Pons (tissue), 1 donor: ENCODE data around the gene FUT4.
"Not testable (repeated sequence)": the region's sequence is repeated elsewhere in the genome, so short reads cannot be mapped to it uniquely, and the experiment has no call there.

Experiments used
- DNase-seq: peaks from one replicate; pipeline ENCODE4 v3.0.0-alpha.2; 2016; ENCODE audit warnings: low spot score

FUT4 gene

GRCh38 chr11:94543695-94544645 lies at the start of gene FUT4:
TSS of gene FUT4 (plus strand) at chr11:94543921. CDS start at chr11:94544134, 213 bp downstream.
- peak; percentile 57 for DNase-seq

GRCh38 chr11:94494126-94494680 lies 49.5 kb upstream of the FUT4 start:
- DNase-seq, result peak; percentile 11

GRCh38 chr11:94500181-94500580 lies 43.5 kb upstream of the FUT4 start:
- no peak for DNase-seq

- DNase-seq, result no peak
Measured at GRCh38 chr11:94501522-94501921, 42.2 kb upstream of the FUT4 start.

- DNase-seq, result peak; percentile 71
Measured at GRCh38 chr11:94504689-94505293, 38.9 kb upstream of the FUT4 start.

GRCh38 chr11:94506513-94506912 lies 37.2 kb upstream of the FUT4 start:
- DNase-seq, result not testable (repeated sequence)

GRCh38 chr11:94507485-94507884 lies 36.2 kb upstream of the FUT4 start:
- DNase-seq, result no peak

- DNase-seq, result peak; percentile 16
Measured at GRCh38 chr11:94511932-94512781, 31.6 kb upstream of the FUT4 start, which contains the start of gene C11orf97. TSS of gene C11orf97 (plus strand) at chr11:94512461. CDS start at chr11:94512529, 68 bp downstream.

- DNase-seq, result no peak
Measured at GRCh38 chr11:94513091-94513490, 30.6 kb upstream of the FUT4 start.

GRCh38 chr11:94515398-94515797 lies 28.3 kb upstream of the FUT4 start:
- DNase-seq, result no peak

GRCh38 chr11:94516725-94517124 lies 27.0 kb upstream of the FUT4 start:
- DNase-seq, result peak; percentile 21

- no peak for DNase-seq
Measured at GRCh38 chr11:94518300-94518699, 25.4 kb upstream of the FUT4 start.

GRCh38 chr11:94519478-94520084 lies 24.1 kb upstream of the FUT4 start:
- peak; percentile 68 for DNase-seq

- DNase-seq, result peak; percentile 22
Measured at GRCh38 chr11:94521684-94522083, 22.0 kb upstream of the FUT4 start.

GRCh38 chr11:94524341-94524740 lies 19.4 kb upstream of the FUT4 start:
- DNase-seq, result no peak

GRCh38 chr11:94525546-94526324 lies 18.0 kb upstream of the FUT4 start:
- DNase-seq, result peak; percentile 78

GRCh38 chr11:94526645-94527438 lies 16.9 kb upstream of the FUT4 start:
- DNase-seq, result no peak

- DNase-seq, result no peak
Measured at GRCh38 chr11:94528551-94528950, 15.2 kb upstream of the FUT4 start.

GRCh38 chr11:94532211-94532610 lies 11.5 kb upstream of the FUT4 start:
- DNase-seq, result no peak

GRCh38 chr11:94533206-94533605 lies 10.5 kb upstream of the FUT4 start:
- no peak for DNase-seq
